Measurements from ENCODE around the gene KRT12. TPM values are rescaled to one million over a fixed set of nuclear protein-coding genes. Genes with fewer than 3 reads are reported as not detected.

Gene KRT12
- polyA plus RNA-seq, 2 of the 4 experiments (the other 2 are of a cell fraction), result not detected

Other genes with a start within 250 kb of the KRT12 start
- 87.9 and 111 TPM in 2 replicates for gene SMARCE1, start 219.4 kb downstream of the KRT12 start, polyA plus RNA-seq (2011; rRNA removed)
- gene SMARCE1, start 219.4 kb downstream of the KRT12 start, polyA plus RNA-seq (2017; fragmentation: RNase III; extraction: RNeasy Plus Mini Kit Qiagen cat#74134 plus additional on column Dnase treatment), result 109 to 116 TPM (median 114 TPM) in 3 replicates
- 1.3 and 1.8 TPM in 2 replicates for gene KRT222, start 202.0 kb downstream of the KRT12 start, polyA plus RNA-seq (2011; rRNA removed)
- 0.97 to 1.8 TPM (median 1.8 TPM) in 3 replicates for gene KRT222, start 202.0 kb downstream of the KRT12 start, polyA plus RNA-seq (2017; fragmentation: RNase III; extraction: RNeasy Plus Mini Kit Qiagen cat#74134 plus additional on column Dnase treatment)
- gene KRT24, start 163.5 kb downstream of the KRT12 start, polyA plus RNA-seq (2011; rRNA removed), result not detected in 2 replicates
- not detected in 3 replicates for gene KRT24, start 163.5 kb downstream of the KRT12 start, polyA plus RNA-seq (2017; fragmentation: RNase III; extraction: RNeasy Plus Mini Kit Qiagen cat#74134 plus additional on column Dnase treatment)
- not detected in 2 replicates for gene KRT25, start 111.9 kb downstream of the KRT12 start, polyA plus RNA-seq (2011; rRNA removed)
- not detected in 3 replicates for gene KRT25, start 111.9 kb downstream of the KRT12 start, polyA plus RNA-seq (2017; fragmentation: RNase III; extraction: RNeasy Plus Mini Kit Qiagen cat#74134 plus additional on column Dnase treatment)
- gene KRT26, start 95.0 kb downstream of the KRT12 start, polyA plus RNA-seq (2011; rRNA removed), result not detected in 2 replicates
- not detected in 3 replicates for gene KRT26, start 95.0 kb downstream of the KRT12 start, polyA plus RNA-seq (2017; fragmentation: RNase III; extraction: RNeasy Plus Mini Kit Qiagen cat#74134 plus additional on column Dnase treatment)
- gene KRT27, start 84.7 kb downstream of the KRT12 start, polyA plus RNA-seq (2011; rRNA removed), result not detected in 2 replicates
- not detected in 3 replicates for gene KRT27, start 84.7 kb downstream of the KRT12 start, polyA plus RNA-seq (2017; fragmentation: RNase III; extraction: RNeasy Plus Mini Kit Qiagen cat#74134 plus additional on column Dnase treatment)
- gene KRT28, start 67.3 kb downstream of the KRT12 start, polyA plus RNA-seq (2011; rRNA removed), result not detected in 2 replicates
- not detected in 3 replicates for gene KRT28, start 67.3 kb downstream of the KRT12 start, polyA plus RNA-seq (2017; fragmentation: RNase III; extraction: RNeasy Plus Mini Kit Qiagen cat#74134 plus additional on column Dnase treatment)
- gene KRT10, start 44.6 kb downstream of the KRT12 start, polyA plus RNA-seq (2011; rRNA removed), result 59.8 and 89.8 TPM in 2 replicates
- 89.1 to 96.2 TPM (median 95.9 TPM) in 3 replicates for gene KRT10, start 44.6 kb downstream of the KRT12 start, polyA plus RNA-seq (2017; fragmentation: RNase III; extraction: RNeasy Plus Mini Kit Qiagen cat#74134 plus additional on column Dnase treatment)
- gene KRT20, start 18.0 kb upstream of the KRT12 start, polyA plus RNA-seq (2011; rRNA removed), result 0.28 and 0.34 TPM in 2 replicates
- gene KRT20, start 18.0 kb upstream of the KRT12 start, polyA plus RNA-seq (2017; fragmentation: RNase III; extraction: RNeasy Plus Mini Kit Qiagen cat#74134 plus additional on column Dnase treatment), result not detected in 3 replicates
- gene KRT23, start 70.4 kb upstream of the KRT12 start, polyA plus RNA-seq (2011; rRNA removed), result not detected in 2 replicates
- gene KRT23, start 70.4 kb upstream of the KRT12 start, polyA plus RNA-seq (2017; fragmentation: RNase III; extraction: RNeasy Plus Mini Kit Qiagen cat#74134 plus additional on column Dnase treatment), result not detected in 3 replicates
- not detected in 2 replicates for gene KRT39, start 99.7 kb upstream of the KRT12 start, polyA plus RNA-seq (2011; rRNA removed)
- not detected in 3 replicates for gene KRT39, start 99.7 kb upstream of the KRT12 start, polyA plus RNA-seq (2017; fragmentation: RNase III; extraction: RNeasy Plus Mini Kit Qiagen cat#74134 plus additional on column Dnase treatment)
- gene KRT40, start 117.1 kb upstream of the KRT12 start, polyA plus RNA-seq (2011; rRNA removed), result not detected in 2 replicates
- gene KRT40, start 117.1 kb upstream of the KRT12 start, polyA plus RNA-seq (2017; fragmentation: RNase III; extraction: RNeasy Plus Mini Kit Qiagen cat#74134 plus additional on column Dnase treatment), result not detected in 3 replicates
- not detected in 2 replicates for gene KRTAP3-3, start 126.9 kb upstream of the KRT12 start, polyA plus RNA-seq (2011; rRNA removed)
- gene KRTAP3-3, start 126.9 kb upstream of the KRT12 start, polyA plus RNA-seq (2017; fragmentation: RNase III; extraction: RNeasy Plus Mini Kit Qiagen cat#74134 plus additional on column Dnase treatment), result not detected in 3 replicates
- gene KRTAP3-2, start 132.7 kb upstream of the KRT12 start, polyA plus RNA-seq (2011; rRNA removed), result not detected in 2 replicates
- not detected in 3 replicates for gene KRTAP3-2, start 132.7 kb upstream of the KRT12 start, polyA plus RNA-seq (2017; fragmentation: RNase III; extraction: RNeasy Plus Mini Kit Qiagen cat#74134 plus additional on column Dnase treatment)
- not detected in 2 replicates for gene KRTAP3-1, start 141.9 kb upstream of the KRT12 start, polyA plus RNA-seq (2011; rRNA removed)
- not detected in 3 replicates for gene KRTAP3-1, start 141.9 kb upstream of the KRT12 start, polyA plus RNA-seq (2017; fragmentation: RNase III; extraction: RNeasy Plus Mini Kit Qiagen cat#74134 plus additional on column Dnase treatment)
- not detected in 2 replicates for gene KRTAP1-5, start 160.0 kb upstream of the KRT12 start, polyA plus RNA-seq (2011; rRNA removed)
- not detected in 3 replicates for gene KRTAP1-5, start 160.0 kb upstream of the KRT12 start, polyA plus RNA-seq (2017; fragmentation: RNase III; extraction: RNeasy Plus Mini Kit Qiagen cat#74134 plus additional on column Dnase treatment)
- not detected in 2 replicates for gene KRTAP1-4, start 163.0 kb upstream of the KRT12 start, polyA plus RNA-seq (2011; rRNA removed)
- not detected in 3 replicates for gene KRTAP1-4, start 163.0 kb upstream of the KRT12 start, polyA plus RNA-seq (2017; fragmentation: RNase III; extraction: RNeasy Plus Mini Kit Qiagen cat#74134 plus additional on column Dnase treatment)
- not detected in 2 replicates for gene KRTAP1-3, start 167.7 kb upstream of the KRT12 start, polyA plus RNA-seq (2011; rRNA removed)
- gene KRTAP1-3, start 167.7 kb upstream of the KRT12 start, polyA plus RNA-seq (2017; fragmentation: RNase III; extraction: RNeasy Plus Mini Kit Qiagen cat#74134 plus additional on column Dnase treatment), result not detected in 3 replicates
- gene KRTAP1-1, start 174.2 kb upstream of the KRT12 start, polyA plus RNA-seq (2011; rRNA removed), result not detected in 2 replicates
- gene KRTAP1-1, start 174.2 kb upstream of the KRT12 start, polyA plus RNA-seq (2017; fragmentation: RNase III; extraction: RNeasy Plus Mini Kit Qiagen cat#74134 plus additional on column Dnase treatment), result not detected in 3 replicates
- gene KRTAP2-1, start 180.1 kb upstream of the KRT12 start, polyA plus RNA-seq (2011; rRNA removed), result not detected in 2 replicates
- not detected in 3 replicates for gene KRTAP2-1, start 180.1 kb upstream of the KRT12 start, polyA plus RNA-seq (2017; fragmentation: RNase III; extraction: RNeasy Plus Mini Kit Qiagen cat#74134 plus additional on column Dnase treatment)
- not detected in 2 replicates for gene KRTAP2-2, start 188.0 kb upstream of the KRT12 start, polyA plus RNA-seq (2011; rRNA removed)
- gene KRTAP2-2, start 188.0 kb upstream of the KRT12 start, polyA plus RNA-seq (2017; fragmentation: RNase III; extraction: RNeasy Plus Mini Kit Qiagen cat#74134 plus additional on column Dnase treatment), result not detected in 3 replicates
- gene KRTAP2-3, start 192.9 kb upstream of the KRT12 start, polyA plus RNA-seq (2011; rRNA removed), result not detected in 2 replicates
- 0.10 TPM in 1 of 3 replicates, not detected in the others for gene KRTAP2-3, start 192.9 kb upstream of the KRT12 start, polyA plus RNA-seq (2017; fragmentation: RNase III; extraction: RNeasy Plus Mini Kit Qiagen cat#74134 plus additional on column Dnase treatment)
- not detected in 2 replicates for gene KRTAP2-4, start 198.7 kb upstream of the KRT12 start, polyA plus RNA-seq (2011; rRNA removed)
- not detected in 3 replicates for gene KRTAP2-4, start 198.7 kb upstream of the KRT12 start, polyA plus RNA-seq (2017; fragmentation: RNase III; extraction: RNeasy Plus Mini Kit Qiagen cat#74134 plus additional on column Dnase treatment)
- not detected in 2 replicates for gene KRTAP4-7, start 216.9 kb upstream of the KRT12 start, polyA plus RNA-seq (2011; rRNA removed)
- gene KRTAP4-7, start 216.9 kb upstream of the KRT12 start, polyA plus RNA-seq (2017; fragmentation: RNase III; extraction: RNeasy Plus Mini Kit Qiagen cat#74134 plus additional on column Dnase treatment), result not detected in 3 replicates
- not detected in 2 replicates for gene KRTAP4-8, start 230.9 kb upstream of the KRT12 start, polyA plus RNA-seq (2011; rRNA removed)
- not detected in 3 replicates for gene KRTAP4-8, start 230.9 kb upstream of the KRT12 start, polyA plus RNA-seq (2017; fragmentation: RNase III; extraction: RNeasy Plus Mini Kit Qiagen cat#74134 plus additional on column Dnase treatment)
- not detected in 2 replicates for gene KRTAP4-16, start 235.0 kb upstream of the KRT12 start, polyA plus RNA-seq (2011; rRNA removed)
- not detected in 3 replicates for gene KRTAP4-16, start 235.0 kb upstream of the KRT12 start, polyA plus RNA-seq (2017; fragmentation: RNase III; extraction: RNeasy Plus Mini Kit Qiagen cat#74134 plus additional on column Dnase treatment)
- not detected in 2 replicates for gene KRTAP4-9, start 238.2 kb upstream of the KRT12 start, polyA plus RNA-seq (2011; rRNA removed)
- gene KRTAP4-9, start 238.2 kb upstream of the KRT12 start, polyA plus RNA-seq (2017; fragmentation: RNase III; extraction: RNeasy Plus Mini Kit Qiagen cat#74134 plus additional on column Dnase treatment), result not detected in 3 replicates